GM19239 (cell line): Measurements from ENCODE around the gene MIF.
"Not testable (repeated sequence)": the region's sequence is repeated elsewhere in the genome, so short reads cannot be mapped to it uniquely, and the experiment has no call there.

Source experiments
- DNase-seq: peaks from one replicate; pipeline ENCODE4 v3.0.0; 2011; ENCODE audit warnings: low spot score; ENCODE audit not compliant: insufficient read length
- FAIRE-seq: peaks from 2 replicates; lab custom pipeline; 2011; peaks lifted over from hg19 to GRCh38; lab: Jason Lieb, UNC

The MIF gene

DNA sequence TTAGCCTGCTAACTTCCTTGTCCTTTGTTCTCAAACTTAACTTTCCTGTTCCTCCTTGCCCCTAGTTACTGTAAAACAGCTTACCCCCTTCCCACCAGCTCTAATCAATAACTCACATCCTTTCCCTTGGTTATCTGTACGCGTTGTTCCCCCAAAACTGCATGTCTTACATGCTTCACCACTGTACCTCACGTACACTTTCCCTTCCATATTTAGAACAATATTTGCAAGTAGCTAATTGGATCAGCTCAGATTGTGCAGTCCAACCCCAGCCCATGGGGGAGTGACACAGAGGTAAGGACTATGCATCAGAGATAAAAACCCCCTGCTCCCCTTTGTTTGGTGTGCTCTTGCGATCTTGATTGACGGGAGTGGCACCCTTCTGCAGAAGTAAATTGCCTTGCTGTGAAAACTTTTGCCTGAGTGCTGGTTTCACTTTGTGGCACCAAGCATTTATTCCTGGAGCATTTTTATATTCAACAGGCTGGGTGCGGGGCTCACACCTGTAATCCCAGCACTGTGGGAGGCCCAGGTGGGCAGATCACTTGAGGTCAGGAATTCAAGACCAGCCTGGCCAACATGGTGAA is 30.9 kb downstream of the MIF start:
- DNase-seq (no peak), FAIRE-seq (no peak)

DNA sequence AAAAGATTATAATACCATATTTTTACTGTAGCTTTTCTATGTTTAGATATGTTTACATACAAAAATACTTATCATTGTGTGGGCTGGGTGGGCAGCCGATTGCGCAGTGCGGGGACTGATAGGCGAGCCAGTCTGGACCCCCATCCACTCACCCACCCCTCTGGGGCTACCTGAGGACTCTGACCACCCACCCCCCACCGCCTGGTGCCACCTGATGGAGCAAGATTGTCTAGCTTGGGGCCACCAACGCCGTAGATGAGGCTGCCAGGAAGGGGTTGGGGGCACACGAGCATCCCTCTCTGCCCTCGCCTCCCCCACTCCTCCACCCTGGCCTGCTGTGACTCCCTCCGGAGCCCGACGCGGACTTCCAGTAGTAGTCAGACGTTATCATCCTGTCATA is 32.4 kb downstream of the MIF start:
- DNase-seq = no peak
- FAIRE-seq = no peak

DNA sequence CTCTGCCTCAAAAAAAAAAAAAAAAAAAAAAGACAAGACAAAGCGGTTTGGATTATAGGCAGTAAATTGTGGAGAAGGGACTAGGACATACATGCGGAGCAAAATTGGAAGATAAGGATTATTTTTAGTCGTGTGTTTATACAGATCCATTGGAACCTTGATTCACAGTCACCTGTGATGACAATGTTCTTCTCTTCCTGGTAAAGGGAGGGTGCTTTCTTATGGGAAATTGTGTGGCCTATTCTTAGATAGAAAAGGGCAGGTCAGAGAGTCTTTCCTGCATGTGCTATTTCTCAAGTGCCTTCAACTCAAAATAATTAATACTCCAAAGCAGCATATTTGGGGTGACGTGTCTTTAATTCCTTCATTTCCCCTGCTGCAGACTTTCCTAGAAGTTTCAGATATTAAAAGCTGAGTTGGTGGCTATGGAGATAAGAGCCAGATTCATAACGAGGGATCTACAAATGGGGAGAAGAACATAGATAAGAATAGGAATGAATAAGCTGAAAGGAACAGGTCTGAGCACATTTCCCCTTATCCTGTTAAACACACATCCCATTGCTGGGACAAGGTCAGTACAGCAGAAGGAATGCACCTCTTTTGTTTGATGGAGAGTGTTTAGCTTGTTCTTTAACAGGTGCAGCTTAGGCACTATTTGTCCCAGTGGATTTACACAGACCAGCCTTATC is 44.3 kb downstream of the MIF start:
- no peak for DNase-seq
- FAIRE-seq = no peak

DNA sequence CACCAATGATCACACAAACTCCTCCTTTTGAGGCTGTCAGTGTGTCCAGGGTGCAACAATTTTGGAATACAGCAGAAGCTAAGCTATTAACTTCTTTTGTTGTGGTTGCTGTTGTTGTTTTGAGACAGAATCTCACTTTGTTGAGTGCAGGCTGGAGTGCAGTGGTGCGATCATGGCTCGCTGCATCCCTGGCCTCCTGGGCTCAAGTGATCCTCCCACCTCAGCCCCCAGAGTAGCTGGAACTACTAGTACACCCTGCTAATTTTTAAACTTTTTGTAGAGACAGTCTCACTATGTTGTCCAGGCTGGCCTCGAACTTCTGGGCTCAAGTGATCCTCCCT is 44.8 kb downstream of the MIF start:
- DNase-seq (no peak), FAIRE-seq (no peak)

DNA sequence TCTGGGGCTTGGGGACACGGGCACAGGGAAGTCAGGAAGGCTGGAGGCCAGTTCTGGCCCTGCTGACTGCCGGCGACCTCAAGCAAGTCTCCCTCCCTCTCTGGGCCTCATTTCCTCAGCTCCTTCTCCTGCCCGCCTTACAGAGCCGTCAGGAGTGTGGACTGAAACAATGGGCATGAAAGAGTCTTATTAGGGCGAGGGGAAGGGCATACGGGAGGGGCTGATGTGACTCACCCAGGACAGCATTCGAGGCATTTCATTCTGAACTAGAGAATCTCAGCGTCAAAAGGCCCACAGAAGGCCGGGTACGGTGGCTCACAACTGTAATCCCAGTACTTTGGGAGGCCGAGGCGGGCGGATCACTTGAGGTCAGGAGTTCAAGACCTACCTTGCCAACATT is 46.0 kb downstream of the MIF start:
- not testable (repeated sequence) for DNase-seq, FAIRE-seq
